SK-N-MC (cell line): ENCODE data around the gene ACER1.

Source experiments
- EZH2 ChIP-seq: fragments of 200-600 bp; sonication (generic); IDR thresholded peaks from one replicate; pipeline ENCODE4 v1.6.1; 2017; ENCODE audit warnings: antibody characterized with exemption
- FOXP2 ChIP-seq: optimal IDR thresholded peaks from 2 replicates; pipeline ENCODE3; 2011; ENCODE audit warnings: mild to moderate bottlenecking, moderate library complexity; ENCODE audit not compliant: insufficient read depth; ENCODE audit errors: extremely low read length, control extremely low read depth
- POLR2AphosphoS5 ChIP-seq: IDR thresholded peaks from 2 replicates; pipeline ENCODE4 v1.6.1; 2012; ENCODE audit warnings: mild to moderate bottlenecking, low read depth, low read length, borderline replicate concordance

DNA sequence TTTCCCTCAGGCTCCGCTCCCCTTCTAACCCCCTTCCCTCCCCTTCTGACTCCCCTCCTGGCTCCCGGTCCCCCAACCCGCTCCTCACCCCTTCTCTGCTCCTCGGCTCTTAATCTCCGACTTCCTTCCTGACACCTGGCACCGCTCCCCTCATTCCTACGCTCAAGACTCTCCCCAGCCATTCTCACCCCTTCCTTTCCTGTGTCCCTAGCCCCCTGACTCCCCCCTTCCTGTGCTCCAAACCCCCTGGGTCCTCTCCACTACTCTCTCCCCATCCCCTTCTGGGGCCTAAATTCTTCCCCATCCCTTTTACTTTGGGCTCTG, 28.6 kb upstream of the ACER1 start:
- TF ChIP-seq POLR2AphosphoS5: no peak
- no peak for TF ChIP-seq EZH2
- TF ChIP-seq FOXP2: no peak
